Mucosa of descending colon (tissue), 3 donors: ENCODE results near the gene BAZ1B. TPM values are rescaled to one million over a fixed set of nuclear protein-coding genes. Genes with fewer than 3 reads are reported as not detected.
"Not testable (repeated sequence)": the region's sequence is repeated elsewhere in the genome, so short reads cannot be mapped to it uniquely, and the experiment has no call there.

Source experiments
- ATAC-seq: fragments of 200-7000 bp; cut with Tn5 transposase; one replicate; pipeline ENCODE4 v1.9.1; 2020; ENCODE audit warnings: mild to moderate bottlenecking, moderate library complexity
- DNase-seq, 3 donors: peaks; one replicate each; pipeline ENCODE4 v3.0.0-alpha.2; 2020
- H3K36me3 ChIP-seq: fragments of 200-600 bp; one replicate; pipeline ENCODE4 v1.8.0; 2021; ENCODE audit warnings: low read depth, mild to moderate bottlenecking
- H3K4me1 ChIP-seq: fragments of 200-600 bp; one replicate; pipeline ENCODE4 v1.8.0; 2021; ENCODE audit warnings: low read depth, mild to moderate bottlenecking
- H3K4me3 ChIP-seq: fragments of 200-600 bp; one replicate; pipeline ENCODE4 v1.8.0; 2021; ENCODE audit warnings: mild to moderate bottlenecking
- H3K9me3 ChIP-seq: fragments of 200-600 bp; one replicate; pipeline ENCODE4 v1.8.0; 2021; ENCODE audit warnings: mild to moderate bottlenecking
- intact Hi-C, 2 donors: fragments of 100-400 bp; cut with DNase I in 1 of 2; cut with micrococcal nuclease in 1 of 2; formaldehyde crosslinking; loops; one replicate each; pipeline versions ENCODE4 v1.11.0 to v1.11.1; 2022; cut with DNase I, micrococcal nuclease
- total RNA-seq, 3 donors: library from RNA; stranded (reverse); fragmentation: NEBNext Ultra II Directional in 2 of 3; extraction: Animal tissue kit (Norgen Biotek cat#: 25700) in 2 of 3; gene quantifications; one replicate each; pipeline versions ENCODE4 v1.2.1 to v1.2.4, GENCODE V29; 2021 to 2023
- TF ChIP-seq, protein P1 (sequence below): fragments of 200-600 bp; IDR thresholded peaks from one replicate; pipeline ENCODE4 v1.8.0; 2022; ENCODE audit warnings: antibody characterized with exemption, mild to moderate bottlenecking
- donor health status: DM: no; HTN: no; CAD: no; lungs with moderate emphysema.
- donor health status: DM: no; HTN: no; CAD: no.
- donor health status: DM: no; HTN: yes; CAD: no.

Gene BAZ1B
- total RNA-seq, 3 donors from 2014 or later = 37.4 to 76.0 (median 41.4) TPM

DNA sequence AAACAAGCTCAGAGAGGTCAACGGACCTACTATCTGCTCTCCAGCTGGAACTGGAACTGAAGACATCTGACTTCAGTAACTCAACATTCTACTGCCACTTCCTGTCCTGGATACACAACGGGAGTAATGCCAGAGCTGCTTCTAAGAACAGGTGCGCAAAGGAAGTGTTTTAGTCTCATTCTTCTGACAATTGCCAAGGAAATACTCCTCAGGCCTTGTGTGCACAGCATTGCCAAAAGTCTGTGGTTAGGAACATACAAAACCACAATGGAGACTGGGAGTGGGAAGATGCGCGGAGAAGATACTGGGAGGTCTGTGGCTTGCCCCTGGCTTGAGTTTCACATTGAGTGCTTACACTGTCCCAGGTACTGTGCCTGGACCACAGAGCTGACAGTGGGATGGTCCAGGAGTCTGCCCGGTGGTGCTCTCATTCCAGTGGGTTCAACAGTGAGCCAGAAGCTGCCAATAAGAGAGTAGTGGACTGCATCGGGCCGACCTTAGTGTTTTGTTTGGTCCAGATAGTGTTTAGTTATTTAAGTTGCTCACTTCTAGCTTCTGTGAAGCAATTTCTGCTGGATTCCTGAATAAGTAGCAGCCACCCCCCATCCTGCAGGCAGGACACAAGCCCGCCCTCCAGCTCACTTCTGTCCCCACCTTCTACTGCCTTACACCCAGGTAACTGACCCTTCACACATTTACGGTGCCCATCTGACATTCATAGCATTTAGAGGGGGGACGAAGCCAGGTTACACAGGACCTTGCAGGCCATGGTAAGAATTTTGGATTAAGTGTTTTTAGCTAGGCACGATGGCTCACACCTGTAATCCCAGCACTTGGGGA lies 46.0 kb upstream of the BAZ1B start:
- no peak overlapping the region for H3K4me3 ChIP-seq
- peaks cover 6% of the 10 kb centered on the region for H3K4me1 ChIP-seq
- H3K36me3 ChIP-seq = peaks cover 17% of the 10 kb centered on the region
- H3K9me3 ChIP-seq = no peaks in the 10 kb centered on the region
- TF ChIP-seq, protein P1, sequence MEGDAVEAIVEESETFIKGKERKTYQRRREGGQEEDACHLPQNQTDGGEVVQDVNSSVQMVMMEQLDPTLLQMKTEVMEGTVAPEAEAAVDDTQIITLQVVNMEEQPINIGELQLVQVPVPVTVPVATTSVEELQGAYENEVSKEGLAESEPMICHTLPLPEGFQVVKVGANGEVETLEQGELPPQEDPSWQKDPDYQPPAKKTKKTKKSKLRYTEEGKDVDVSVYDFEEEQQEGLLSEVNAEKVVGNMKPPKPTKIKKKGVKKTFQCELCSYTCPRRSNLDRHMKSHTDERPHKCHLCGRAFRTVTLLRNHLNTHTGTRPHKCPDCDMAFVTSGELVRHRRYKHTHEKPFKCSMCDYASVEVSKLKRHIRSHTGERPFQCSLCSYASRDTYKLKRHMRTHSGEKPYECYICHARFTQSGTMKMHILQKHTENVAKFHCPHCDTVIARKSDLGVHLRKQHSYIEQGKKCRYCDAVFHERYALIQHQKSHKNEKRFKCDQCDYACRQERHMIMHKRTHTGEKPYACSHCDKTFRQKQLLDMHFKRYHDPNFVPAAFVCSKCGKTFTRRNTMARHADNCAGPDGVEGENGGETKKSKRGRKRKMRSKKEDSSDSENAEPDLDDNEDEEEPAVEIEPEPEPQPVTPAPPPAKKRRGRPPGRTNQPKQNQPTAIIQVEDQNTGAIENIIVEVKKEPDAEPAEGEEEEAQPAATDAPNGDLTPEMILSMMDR = no peak
- ATAC-seq (no peak), DNase-seq (no peak)
- intact Hi-C loops = no loop called here

DNA sequence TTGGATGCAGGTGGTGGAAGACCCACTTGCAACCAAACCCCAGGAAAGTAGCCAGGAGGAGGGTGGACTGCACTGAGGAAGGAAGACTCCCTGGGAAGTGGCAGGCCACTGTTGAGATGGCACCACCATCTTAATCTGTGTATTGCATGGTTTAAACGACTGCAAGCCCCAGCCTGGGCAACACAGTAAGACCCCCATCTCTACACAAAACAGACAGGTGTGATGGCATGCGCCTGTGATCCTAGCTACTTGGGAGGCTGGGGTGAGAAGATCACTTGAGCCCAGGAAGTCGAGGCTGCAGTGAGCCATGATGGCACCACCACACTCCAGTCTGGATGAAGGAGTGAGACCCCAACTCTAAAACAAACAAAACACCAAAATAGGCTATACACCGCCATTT lies 45.0 kb upstream of the BAZ1B start:
- peaks cover 17% of the 10 kb centered on the region for H3K36me3 ChIP-seq
- intact Hi-C loops = no loop called here
- peak in 1 of 3 donors; percentile 17 for DNase-seq
- no peak for ATAC-seq
- no peaks in the 10 kb centered on the region for H3K9me3 ChIP-seq
- TF ChIP-seq, protein P1 = no peak
- H3K4me3 ChIP-seq = no peak overlapping the region
- H3K4me1 ChIP-seq = peaks cover 2% of the 10 kb centered on the region

DNA sequence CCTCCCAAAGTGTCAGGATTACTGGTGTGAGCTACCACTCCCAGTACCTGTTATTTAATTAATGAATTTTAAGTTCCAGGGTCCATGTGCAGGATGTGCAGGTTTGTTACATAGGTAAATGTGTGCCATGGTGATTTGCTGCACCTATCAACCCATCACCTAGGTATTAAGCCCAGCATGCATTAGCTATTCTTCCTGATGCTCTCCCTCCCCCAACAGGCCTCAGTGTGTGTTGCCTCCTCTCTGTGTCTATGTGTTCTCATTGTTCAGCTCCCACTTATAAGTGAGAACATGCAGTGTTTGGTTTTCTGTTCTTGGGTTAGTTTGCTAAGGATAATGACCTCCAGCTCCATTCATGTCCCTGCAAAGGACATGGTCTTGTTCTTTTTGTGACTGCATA lies 44.3 kb upstream of the BAZ1B start:
- H3K4me3 ChIP-seq, H3K4me1 ChIP-seq, intact Hi-C loops, DNase-seq, H3K9me3 ChIP-seq: not testable (repeated sequence)
- peaks cover 11% of the 10 kb centered on the region for H3K36me3 ChIP-seq
- ATAC-seq = peak; percentile 16

DNA sequence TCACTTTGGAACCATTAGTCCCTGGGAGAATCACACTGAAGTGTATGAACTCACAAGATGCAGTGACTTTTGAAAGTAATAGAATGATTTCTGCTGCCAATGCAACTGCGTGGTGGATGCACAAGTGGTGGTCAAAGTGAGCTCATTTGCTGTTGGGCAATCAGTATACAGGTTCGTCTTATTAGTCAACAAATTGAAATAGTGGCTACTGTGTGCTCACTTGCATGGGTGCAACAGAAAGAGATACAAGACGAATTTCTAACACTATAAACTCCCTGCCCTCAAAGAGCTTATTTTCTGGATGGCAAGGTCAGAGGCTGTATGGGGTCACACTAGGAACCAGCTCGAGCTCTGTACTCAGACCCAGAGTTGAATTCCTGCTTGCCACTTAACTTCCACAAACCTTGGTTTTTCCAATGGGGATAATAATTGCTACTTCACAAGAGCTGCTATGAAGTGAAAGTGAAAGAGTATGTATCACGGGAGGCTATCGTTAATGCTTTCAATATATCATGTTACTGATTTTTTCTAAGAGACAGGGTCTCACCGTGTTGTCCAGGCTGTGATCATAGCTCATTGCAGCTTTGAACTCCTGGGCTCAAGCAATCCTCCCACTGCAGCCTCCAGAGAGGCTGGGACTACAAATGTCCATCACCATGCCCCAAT lies 43.7 kb upstream of the BAZ1B start:
- peaks cover 8% of the 10 kb centered on the region for H3K36me3 ChIP-seq
- TF ChIP-seq, protein P1 = no peak
- peak; percentile 64 for ATAC-seq
- no peak for DNase-seq
- H3K9me3 ChIP-seq = no peaks in the 10 kb centered on the region
- H3K4me3 ChIP-seq = no peak overlapping the region
- peaks cover 2% of the 10 kb centered on the region for H3K4me1 ChIP-seq
- intact Hi-C loops = no loop called here

DNA sequence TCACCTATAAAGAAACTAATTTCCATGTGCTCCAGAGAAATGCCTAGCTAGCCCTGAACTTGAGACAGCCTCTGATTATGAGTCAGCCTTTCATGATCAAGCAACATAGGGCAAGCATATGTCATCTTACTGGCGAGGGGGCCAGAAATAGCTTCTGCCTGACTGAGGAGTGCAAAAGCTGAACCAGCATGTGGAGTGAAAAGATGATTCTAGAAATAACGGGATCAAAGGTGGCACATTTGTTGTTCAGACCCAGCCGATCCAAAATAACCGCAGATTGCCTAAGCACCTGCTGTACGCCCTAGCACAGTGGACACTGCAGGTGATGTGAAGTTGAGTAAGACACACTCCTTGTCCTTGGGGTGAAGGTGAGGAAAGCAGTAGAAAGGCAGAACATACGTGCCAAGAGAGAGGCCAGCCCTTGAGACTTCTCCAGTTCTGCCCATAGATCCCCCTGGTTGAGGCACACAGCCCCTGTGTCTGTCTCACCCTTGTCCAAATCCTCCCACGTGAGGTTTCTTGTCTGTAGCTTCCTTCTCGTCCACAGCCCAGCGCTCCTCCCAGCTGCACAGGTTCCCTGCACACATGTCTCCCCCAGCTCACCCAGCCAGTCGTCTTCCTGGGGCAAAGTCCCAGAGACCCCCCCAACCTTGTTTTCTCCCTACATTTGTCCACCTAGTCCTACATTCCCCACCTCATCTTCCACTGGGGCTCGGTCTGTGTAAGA lies 38.2 kb upstream of the BAZ1B start:
- TF ChIP-seq, protein P1 = no peak
- intact Hi-C loops = no loop called here
- ATAC-seq (no peak), DNase-seq (no peak)
- Histone ChIP-seq H3K36me3 (no peaks in the 10 kb centered on the region), H3K4me3 (no peak overlapping the region), H3K9me3 (no peaks in the 10 kb centered on the region), H3K4me1 (peaks cover 19% of the 10 kb centered on the region)
